Measurements from ENCODE around the gene TBX10. TPM values are rescaled to one million over a fixed set of nuclear protein-coding genes. Genes with fewer than 3 reads are reported as not detected.

TBX10 gene
- total RNA-seq, 1 experiment from 2014 or later: not detected

- in situ Hi-C loops (cut with HindIII; ENCODE audit: low pct_unique_long_range_greater_than_20kb, low sequenced_read_pairs): no loop called here
- no peak for DNase-seq (ENCODE audit: low read depth, low spot score)
These were observed 10.3 kb upstream of the TBX10 start for GRCh38 chr11:67649634-67650510.

GRCh38 chr11:67648796-67649613 is 9.4 kb upstream of the TBX10 start:
- in situ Hi-C loops (cut with HindIII; ENCODE audit: low pct_unique_long_range_greater_than_20kb, low sequenced_read_pairs): no loop called here
- DNase-seq (ENCODE audit: low read depth, low spot score): no peak

- no peak for DNase-seq (ENCODE audit: low read depth, low spot score)
- in situ Hi-C loops (cut with HindIII; ENCODE audit: low pct_unique_long_range_greater_than_20kb, low sequenced_read_pairs): no loop called here
These were observed 8.7 kb upstream of the TBX10 start for GRCh38 chr11:67648140-67648795.

GRCh38 chr11:67647471-67647870 is 7.9 kb upstream of the TBX10 start:
- DNase-seq (ENCODE audit: low read depth, low spot score): no peak
- in situ Hi-C loops (cut with HindIII; ENCODE audit: low pct_unique_long_range_greater_than_20kb, low sequenced_read_pairs): no loop called here

GRCh38 chr11:67646535-67647336 is 7.2 kb upstream of the TBX10 start:
- in situ Hi-C loops (cut with HindIII; ENCODE audit: low pct_unique_long_range_greater_than_20kb, low sequenced_read_pairs): no loop called here

GRCh38 chr11:67645521-67646461 is 6.2 kb upstream of the TBX10 start:
- DNase-seq (ENCODE audit: low read depth, low spot score): no peak
- in situ Hi-C loops (cut with HindIII; ENCODE audit: low pct_unique_long_range_greater_than_20kb, low sequenced_read_pairs): no loop called here

More at GRCh38 chr11:67646535-67647336, 7.2 kb upstream of the TBX10 start:
- DNase-seq (ENCODE audit: low read depth, low spot score): no peak

GRCh38 chr11:67644472-67645418 is 5.2 kb upstream of the TBX10 start:
- DNase-seq (ENCODE audit: low read depth, low spot score): no peak
- in situ Hi-C loops (cut with HindIII; ENCODE audit: low pct_unique_long_range_greater_than_20kb, low sequenced_read_pairs): no loop called here

GRCh38 chr11:67644042-67644441 is 4.5 kb upstream of the TBX10 start:
- in situ Hi-C loops (cut with HindIII; ENCODE audit: low pct_unique_long_range_greater_than_20kb, low sequenced_read_pairs): no loop called here
- peak; percentile 33 for DNase-seq (ENCODE audit: low read depth, low spot score)

GRCh38 chr11:67642173-67643120 is 2.9 kb upstream of the TBX10 start:
- in situ Hi-C loops (cut with HindIII; ENCODE audit: low pct_unique_long_range_greater_than_20kb, low sequenced_read_pairs): no loop called here
- no peak for DNase-seq (ENCODE audit: low read depth, low spot score)

GRCh38 chr11:67641338-67642172 is 2.0 kb upstream of the TBX10 start:
- in situ Hi-C loops (cut with HindIII; ENCODE audit: low pct_unique_long_range_greater_than_20kb, low sequenced_read_pairs): no loop called here
- no peak for DNase-seq (ENCODE audit: low read depth, low spot score)

GRCh38 chr11:67640758-67641337 is 1.3 kb upstream of the TBX10 start:
- DNase-seq (ENCODE audit: low read depth, low spot score): no peak
- in situ Hi-C loops (cut with HindIII; ENCODE audit: low pct_unique_long_range_greater_than_20kb, low sequenced_read_pairs): no loop called here

GRCh38 chr11:67640021-67640757 is 626 bp upstream of the TBX10 start:
- peak; percentile 58 for DNase-seq (ENCODE audit: low read depth, low spot score)
- in situ Hi-C loops (cut with HindIII; ENCODE audit: low pct_unique_long_range_greater_than_20kb, low sequenced_read_pairs): no loop called here
